Kidney (tissue), 14 donors: ENCODE results near the gene KICS2. TPM values are rescaled to one million over a fixed set of nuclear protein-coding genes. Genes with fewer than 3 reads are reported as not detected.

Experiments used
- DNase-seq, 5 donors: peaks; one replicate each; pipeline ENCODE4 v3.0.0-alpha.2; 2013 to 2020
- FAIRE-seq: peaks from 2 replicates; lab custom pipeline; 2012; peaks lifted over from hg19 to GRCh38; lab: Jason Lieb, UNC
- H3K27ac ChIP-seq, 2 donors: one replicate each; pipeline ENCODE4 v1.7.0; 2013; ENCODE audit warnings: low read depth in 2 of 2, low read length in 2 of 2, inconsistent platforms in 1 of 2
- H3K27me3 ChIP-seq: one replicate; pipeline ENCODE4 v1.7.1; 2013; ENCODE audit warnings: low read length, inconsistent platforms; ENCODE audit not compliant: control insufficient read depth, insufficient read depth
- H3K36me3 ChIP-seq, 3 donors: one replicate each; pipeline versions ENCODE4 v1.7.0 to v1.7.1; 2013; ENCODE audit warnings: low read length in 3 of 3, control low read depth in 1 of 3, inconsistent platforms in 1 of 3; ENCODE audit not compliant: insufficient read depth in 3 of 3, control insufficient read depth in 2 of 3
- H3K4me1 ChIP-seq, 3 donors: one replicate each; pipeline versions ENCODE4 v1.7.0 to v1.7.1; 2013; ENCODE audit warnings: low read length in 3 of 3, inconsistent platforms in 1 of 3, low read depth in 1 of 3; ENCODE audit not compliant: control insufficient read depth in 2 of 3, insufficient read depth in 2 of 3
- H3K4me3 ChIP-seq, 3 donors: one replicate each; pipeline versions ENCODE4 v1.7.0 to v1.8.1; 2013; ENCODE audit warnings: low read length in 3 of 3, control low read depth in 1 of 3, inconsistent platforms in 1 of 3
- H3K9ac ChIP-seq, 3 donors: one replicate each; pipeline versions ENCODE4 v1.7.0 to v1.7.1; 2013; ENCODE audit warnings: low read length in 3 of 3, control low read depth in 1 of 3, inconsistent platforms in 1 of 3
- H3K9me3 ChIP-seq, 3 donors: one replicate each; pipeline versions ENCODE4 v1.7.0 to v1.7.1; 2013; ENCODE audit warnings: low read length in 3 of 3, control low read depth in 1 of 3, inconsistent platforms in 1 of 3; ENCODE audit not compliant: control insufficient read depth in 2 of 3, insufficient read depth in 1 of 3
- intact Hi-C: fragments of 100-400 bp; cut with DNase I; formaldehyde crosslinking; loops from one replicate; pipeline ENCODE4 v1.11.1; 2022
- polyA plus RNA-seq: library from polyadenylated mRNA; stranded (reverse); fragments of 350-450 nt; fragmentation: Illumina TruSeq; extraction: RNeasy Lipid Tissue Mini Kit (QIAGEN cat#74804); gene quantifications from one replicate; pipeline ENCODE4 v1.2.3, GENCODE V29; 2014; ENCODE audit warnings: low read depth, low replicate concordance; ENCODE audit not compliant: insufficient read depth
- total RNA-seq: library from RNA; stranded (reverse); fragmentation: NEBNext Ultra II Directional; extraction: Animal tissue kit (Norgen Biotek cat#: 25700); gene quantifications from one replicate; pipeline ENCODE4 v1.2.1, GENCODE V29; 2021
- TF ChIP-seq, protein P1 (sequence below): IDR thresholded peaks from 3 replicates; pipeline ENCODE4 v1.5.1; 2012; ENCODE audit warnings: mild to moderate bottlenecking, moderate library complexity, borderline replicate concordance; ENCODE audit not compliant: insufficient read depth; ENCODE audit errors: extremely low read depth
- donor health status: control.
- donor health status: control.
- donor health status: control.
- donor health status: control.
- donor health status: control.
- donor health status: DM: yes; HTN: yes; CAD: no.
- donor health status: Normal renal cell carcinoma (clear cell type).

Gene KICS2
- total and polyA plus RNA-seq, 2 donors from 2014 or later: 5.6 to 9.8 TPM

DNA sequence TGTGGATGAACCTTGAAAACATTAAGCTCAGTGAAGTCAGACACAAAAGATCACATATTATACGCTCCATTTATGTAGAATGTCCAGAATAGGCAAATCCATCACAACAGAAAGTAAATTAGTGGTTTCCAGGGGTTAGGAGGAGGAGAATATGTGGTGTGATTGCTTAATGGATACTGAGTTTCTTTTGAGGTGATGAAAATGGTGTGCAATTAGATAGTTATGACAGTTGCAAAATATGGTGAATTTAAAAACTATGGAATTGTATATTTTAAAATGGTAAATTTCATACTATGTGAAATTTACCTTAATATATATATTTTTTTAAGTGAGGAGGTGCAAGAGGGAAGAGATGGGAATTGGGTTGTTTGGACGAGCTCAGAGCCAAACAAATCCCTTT, 46.3 kb upstream of the KICS2 start:
- Histone ChIP-seq H3K9ac (no peak overlapping the region), H3K27ac (no peak overlapping the region), H3K27me3 (no peaks in the 10 kb centered on the region), H3K36me3 (no peaks in the 10 kb centered on the region), H3K9me3 (no peaks in the 10 kb centered on the region), H3K4me1 (no peaks in the 10 kb centered on the region), H3K4me3 (no peak overlapping the region)
- TF ChIP-seq, protein P1, sequence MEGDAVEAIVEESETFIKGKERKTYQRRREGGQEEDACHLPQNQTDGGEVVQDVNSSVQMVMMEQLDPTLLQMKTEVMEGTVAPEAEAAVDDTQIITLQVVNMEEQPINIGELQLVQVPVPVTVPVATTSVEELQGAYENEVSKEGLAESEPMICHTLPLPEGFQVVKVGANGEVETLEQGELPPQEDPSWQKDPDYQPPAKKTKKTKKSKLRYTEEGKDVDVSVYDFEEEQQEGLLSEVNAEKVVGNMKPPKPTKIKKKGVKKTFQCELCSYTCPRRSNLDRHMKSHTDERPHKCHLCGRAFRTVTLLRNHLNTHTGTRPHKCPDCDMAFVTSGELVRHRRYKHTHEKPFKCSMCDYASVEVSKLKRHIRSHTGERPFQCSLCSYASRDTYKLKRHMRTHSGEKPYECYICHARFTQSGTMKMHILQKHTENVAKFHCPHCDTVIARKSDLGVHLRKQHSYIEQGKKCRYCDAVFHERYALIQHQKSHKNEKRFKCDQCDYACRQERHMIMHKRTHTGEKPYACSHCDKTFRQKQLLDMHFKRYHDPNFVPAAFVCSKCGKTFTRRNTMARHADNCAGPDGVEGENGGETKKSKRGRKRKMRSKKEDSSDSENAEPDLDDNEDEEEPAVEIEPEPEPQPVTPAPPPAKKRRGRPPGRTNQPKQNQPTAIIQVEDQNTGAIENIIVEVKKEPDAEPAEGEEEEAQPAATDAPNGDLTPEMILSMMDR: no peak
- FAIRE-seq: no peak
- no peak for DNase-seq
- intact Hi-C loops: no loop called here

DNA sequence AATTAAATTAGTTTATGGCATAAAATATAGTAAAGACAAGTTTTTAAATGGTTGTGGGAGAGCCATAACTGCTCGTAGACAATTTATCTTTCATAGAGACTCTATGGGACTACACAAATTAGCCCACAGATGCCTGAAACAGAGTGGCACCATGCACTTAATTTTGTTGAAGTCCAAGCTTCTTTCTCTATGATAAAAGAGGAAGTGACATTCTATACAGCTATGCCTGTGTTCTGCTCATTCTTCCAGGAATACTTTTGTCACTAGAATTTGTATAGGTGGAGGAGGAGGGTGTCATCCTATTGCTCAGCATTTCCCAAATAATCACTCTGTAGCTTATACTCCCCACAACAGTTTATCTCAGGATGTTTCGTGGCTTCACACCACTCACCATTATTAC, 43.7 kb upstream of the KICS2 start:
- DNase-seq (no peak), FAIRE-seq (no peak)
- intact Hi-C loops: no loop called here
- no peaks in the 10 kb centered on the region for H3K4me1 ChIP-seq
- no peaks in the 10 kb centered on the region for H3K27me3 ChIP-seq
- no peak overlapping the region for H3K9ac ChIP-seq
- TF ChIP-seq, protein P1: no peak
- H3K9me3 ChIP-seq: no peaks in the 10 kb centered on the region
- no peak overlapping the region for H3K27ac ChIP-seq
- H3K4me3 ChIP-seq: no peak overlapping the region
- H3K36me3 ChIP-seq: no peaks in the 10 kb centered on the region

DNA sequence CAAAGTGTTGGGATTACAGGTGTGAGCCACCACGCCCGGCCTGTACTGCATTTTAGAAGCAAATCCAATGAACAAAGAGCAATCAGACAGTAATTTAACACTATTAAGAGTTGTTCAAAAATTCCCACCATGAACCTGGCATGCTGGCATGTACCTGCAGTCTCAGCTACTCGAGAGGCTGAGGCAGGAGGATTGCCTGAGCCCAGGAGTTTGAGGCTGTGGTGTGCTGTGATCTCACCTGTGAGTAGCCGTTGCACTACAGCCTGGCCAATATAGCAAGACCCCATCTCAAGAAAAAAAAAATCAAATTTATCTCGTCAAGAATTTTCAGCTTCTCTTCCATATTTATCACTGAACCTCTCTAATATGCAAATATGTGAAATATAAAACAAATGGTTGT, 39.7 kb upstream of the KICS2 start:
- TF ChIP-seq, protein P1: no peak
- Histone ChIP-seq H3K36me3 (no peaks in the 10 kb centered on the region), H3K9me3 (no peaks in the 10 kb centered on the region), H3K27ac (no peak overlapping the region), H3K4me1 (no peaks in the 10 kb centered on the region), H3K27me3 (no peaks in the 10 kb centered on the region), H3K4me3 (no peak overlapping the region), H3K9ac (no peak overlapping the region)
- DNase-seq (no peak), FAIRE-seq (no peak)
- intact Hi-C loops: no loop called here

DNA sequence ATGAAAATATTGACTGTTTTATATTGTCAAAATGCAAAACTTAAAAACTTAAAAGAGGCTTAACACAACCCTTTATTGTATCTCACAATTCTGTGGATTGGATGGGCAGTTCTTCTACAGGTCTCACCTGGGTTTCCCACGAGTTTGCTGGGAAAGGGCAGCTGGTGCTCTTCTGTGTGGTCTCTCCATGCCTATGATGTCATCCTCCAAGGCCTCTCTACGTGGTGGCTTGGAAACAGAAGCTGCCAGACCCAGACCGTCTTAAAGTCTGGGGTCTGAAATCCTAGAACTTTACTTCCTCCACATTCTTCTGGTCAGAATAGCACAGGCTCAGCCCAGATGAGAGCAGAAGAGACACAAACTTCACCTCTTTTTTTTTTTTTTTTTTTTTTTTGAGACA, 36.5 kb upstream of the KICS2 start:
- H3K36me3 ChIP-seq: no peaks in the 10 kb centered on the region
- H3K4me1 ChIP-seq: no peaks in the 10 kb centered on the region
- TF ChIP-seq, protein P1: no peak
- no peak for FAIRE-seq
- no peak overlapping the region for H3K4me3 ChIP-seq
- no peaks in the 10 kb centered on the region for H3K27me3 ChIP-seq
- intact Hi-C loops: loop anchor here (5.0 kb wide), 1 partner anchor 421 kb away; no protein-coding TSS in a partner anchor
- peak in 1 of 5 donors; percentile 28 for DNase-seq
- no peak overlapping the region for H3K27ac ChIP-seq
- H3K9me3 ChIP-seq: no peaks in the 10 kb centered on the region
- H3K9ac ChIP-seq: no peak overlapping the region
